Stimulated activated naive CD8-positive, alpha-beta T cell treated with anti-CD3 and anti-CD28 coated beads, Interleukin-15, amount 100 ng/mL, for 72 hours (primary cell): Measurements from ENCODE around the gene PAK1IP1.
A peak's percentile ranks its signal among the peaks of the same experiment; 100 is the strongest.
"Not testable (repeated sequence)": the region's sequence is repeated elsewhere in the genome, so short reads cannot be mapped to it uniquely, and the experiment has no call there.

ENCODE experiments used
- ATAC-seq: fragments of 150-1000 bp; cut with Tn5 transposase; 2 replicates; pipeline ENCODE4 v1.10.0; 2021; ENCODE audit warnings: mild to moderate bottlenecking, moderate library complexity
- DNase-seq, 2 donors: peaks; one replicate each; pipeline ENCODE4 v3.0.0; 2021 to 2022
- H3K27ac Mint-ChIP-seq, 2 donors: one replicate each; pipeline ENCODE4 v1.8.0; 2022; ENCODE audit warnings: mild to moderate bottlenecking in 2 of 2, mixed read lengths in 2 of 2, moderate library complexity in 2 of 2
- H3K27me3 Mint-ChIP-seq: one replicate; pipeline ENCODE4 v1.8.0; 2022; ENCODE audit warnings: mixed read lengths
- H3K4me1 Mint-ChIP-seq: one replicate; pipeline ENCODE4 v1.8.0; 2022; ENCODE audit warnings: mild to moderate bottlenecking, mixed read lengths
- H3K4me3 Mint-ChIP-seq, 2 donors: one replicate each; pipeline ENCODE4 v1.8.0; 2022; ENCODE audit warnings: mild to moderate bottlenecking in 2 of 2, mixed read lengths in 2 of 2, moderate library complexity in 1 of 2
- H3K9me3 Mint-ChIP-seq, 2 donors: one replicate each; pipeline ENCODE4 v1.8.0; 2022; ENCODE audit warnings: mixed read lengths in 2 of 2

Gene PAK1IP1

GRCh38 chr6:10694302-10695085, at the start of gene PAK1IP1, which contains the start of gene C6orf52:
Gene PAK1IP1, plus strand, starts transcription at chr6:10694972. Its CDS starts 14 bp downstream, at chr6:10694986.
Gene C6orf52, minus strand, starts transcription at chr6:10694616. Its CDS starts 7,066 bp downstream, at chr6:10687550.
- ATAC-seq (peak; percentile 97), DNase-seq (peak; percentile 91 to 95)
- Mint-ChIP-seq H3K4me1 (peaks cover 60% of the 10 kb centered on the region), H3K27ac (peak within 1 kb of the TSS; percentile 100), H3K9me3 (no peaks in the 10 kb centered on the region), H3K4me3 (peak within 1 kb of the TSS; percentile 89 to 95), H3K27me3 (no peaks in the 10 kb centered on the region)

DNA sequence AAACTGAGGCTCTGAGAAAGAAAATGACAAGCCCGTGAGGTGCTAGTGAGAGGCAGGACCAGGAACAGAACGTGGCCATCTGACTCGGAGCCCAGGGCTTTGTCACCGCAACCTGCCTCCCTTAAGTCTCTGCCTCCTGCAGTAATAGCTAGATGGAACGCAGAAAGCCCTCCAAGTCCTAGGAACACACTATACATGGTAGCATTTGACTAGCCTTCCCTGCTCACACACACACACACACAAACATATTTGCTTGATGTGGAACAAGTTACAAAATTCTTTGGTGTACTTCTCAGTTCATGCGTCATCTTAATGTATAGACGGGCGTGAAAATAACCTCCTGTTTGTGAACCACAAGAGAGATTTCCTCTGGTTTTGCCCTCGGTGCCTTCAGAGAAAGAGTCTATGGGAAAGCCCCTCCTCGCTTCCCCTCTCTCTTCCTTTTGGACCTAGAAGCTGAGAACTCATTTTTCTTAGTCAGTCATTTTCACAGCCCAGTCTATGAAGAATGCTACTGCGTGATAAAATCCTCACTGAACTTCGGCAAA, 39.2 kb upstream of the PAK1IP1 start:
- peak; percentile 24 to 52 for DNase-seq
- Mint-ChIP-seq H3K4me3 (peak overlapping the region; percentile 69 to 71), H3K9me3 (no peaks in the 10 kb centered on the region), H3K4me1 (peaks cover 16% of the 10 kb centered on the region), H3K27ac (peak overlapping the region; percentile 57 to 87), H3K27me3 (peaks cover 34% of the 10 kb centered on the region)
- peak; percentile 87 for ATAC-seq

DNA sequence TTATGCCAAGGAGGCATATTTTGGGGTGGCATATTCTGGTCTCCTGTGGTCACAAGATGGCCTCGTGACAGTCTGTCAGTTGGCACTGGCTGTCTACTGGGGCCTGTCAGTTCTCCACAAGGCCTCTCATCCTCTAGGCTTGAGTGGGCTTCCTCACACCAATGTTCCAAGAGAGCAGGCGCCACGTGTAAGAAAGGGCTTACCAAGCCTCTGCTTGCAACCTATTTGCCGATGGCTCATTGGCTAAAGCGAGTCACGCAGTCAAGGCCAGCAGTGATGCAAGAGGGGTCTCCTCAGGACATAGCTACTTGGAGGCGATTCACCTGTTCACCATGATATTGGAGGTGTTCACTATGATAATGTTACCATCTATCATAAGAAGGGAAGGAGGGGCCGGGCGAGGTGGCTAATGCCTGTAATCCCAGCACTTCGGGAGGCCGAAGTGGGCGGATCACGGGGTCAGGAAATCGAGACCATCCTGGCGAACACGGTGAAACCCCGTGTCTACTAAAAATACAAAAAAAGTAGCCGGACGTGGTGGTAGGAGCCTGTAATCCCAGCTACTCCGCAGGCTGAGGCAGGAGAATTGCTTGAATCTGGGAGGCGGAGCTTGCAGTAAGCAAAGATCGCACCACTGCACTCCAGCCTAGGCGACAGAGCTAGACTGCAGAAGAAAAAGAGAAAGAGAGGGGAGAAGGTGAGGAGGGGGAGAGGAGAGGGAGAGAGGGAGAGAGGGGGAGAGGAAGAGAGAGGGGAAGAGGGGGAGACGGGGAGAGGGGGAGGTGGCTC, 35.7 kb upstream of the PAK1IP1 start:
- peak; percentile 3 for ATAC-seq
- Mint-ChIP-seq H3K27ac (peak overlapping the region in 1 of 2 donors; percentile 83), H3K9me3 (peaks cover 4 to 9% of the 10 kb centered on the region in 2 donors), H3K4me3 (peak overlapping the region; percentile 57 to 69), H3K4me1 (peaks cover 16% of the 10 kb centered on the region), H3K27me3 (peaks cover 15% of the 10 kb centered on the region)
- DNase-seq, result no peak

DNA sequence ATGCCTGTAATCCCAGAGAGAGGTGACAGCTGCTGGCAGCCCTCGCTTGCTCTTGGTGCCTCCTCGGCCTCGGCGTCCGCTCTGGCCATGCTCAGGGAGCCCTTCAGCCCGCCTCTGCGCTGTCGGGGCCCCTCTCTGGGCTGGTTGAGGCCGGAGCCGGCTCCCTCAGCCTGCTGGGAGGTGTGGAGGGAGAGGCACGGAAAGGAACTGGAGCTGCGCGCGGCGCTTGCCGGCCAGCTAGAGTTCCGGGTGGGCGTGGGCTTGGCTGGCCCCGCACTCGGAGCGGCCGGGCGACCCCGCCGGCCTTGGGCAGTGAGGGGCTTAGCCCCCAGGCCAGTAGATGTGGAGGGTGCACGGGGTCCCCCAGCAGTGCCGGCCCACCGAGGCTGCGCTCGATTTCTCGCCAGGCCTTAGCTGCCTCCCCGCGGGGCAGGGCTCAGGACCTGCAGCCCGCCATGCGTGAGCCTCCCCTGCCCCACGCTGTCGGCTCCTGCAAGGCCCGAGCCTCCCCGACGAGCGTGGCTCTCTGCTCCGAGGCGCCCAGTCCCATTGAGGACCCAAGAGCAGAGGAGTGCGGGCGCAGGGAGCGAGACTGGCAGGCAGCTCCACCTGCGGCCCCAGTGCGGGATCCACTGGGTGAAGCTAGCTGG, 34.9 kb upstream of the PAK1IP1 start:
- Mint-ChIP-seq H3K4me3 (peak overlapping the region; percentile 57 to 71), H3K9me3 (peaks cover 4 to 16% of the 10 kb centered on the region in 2 donors), H3K4me1 (peaks cover 16% of the 10 kb centered on the region), H3K27ac (no peak overlapping the region), H3K27me3 (peaks cover 15% of the 10 kb centered on the region)
- peak; percentile 52 for ATAC-seq
- peak in 1 of 2 donors; percentile 18 for DNase-seq

DNA sequence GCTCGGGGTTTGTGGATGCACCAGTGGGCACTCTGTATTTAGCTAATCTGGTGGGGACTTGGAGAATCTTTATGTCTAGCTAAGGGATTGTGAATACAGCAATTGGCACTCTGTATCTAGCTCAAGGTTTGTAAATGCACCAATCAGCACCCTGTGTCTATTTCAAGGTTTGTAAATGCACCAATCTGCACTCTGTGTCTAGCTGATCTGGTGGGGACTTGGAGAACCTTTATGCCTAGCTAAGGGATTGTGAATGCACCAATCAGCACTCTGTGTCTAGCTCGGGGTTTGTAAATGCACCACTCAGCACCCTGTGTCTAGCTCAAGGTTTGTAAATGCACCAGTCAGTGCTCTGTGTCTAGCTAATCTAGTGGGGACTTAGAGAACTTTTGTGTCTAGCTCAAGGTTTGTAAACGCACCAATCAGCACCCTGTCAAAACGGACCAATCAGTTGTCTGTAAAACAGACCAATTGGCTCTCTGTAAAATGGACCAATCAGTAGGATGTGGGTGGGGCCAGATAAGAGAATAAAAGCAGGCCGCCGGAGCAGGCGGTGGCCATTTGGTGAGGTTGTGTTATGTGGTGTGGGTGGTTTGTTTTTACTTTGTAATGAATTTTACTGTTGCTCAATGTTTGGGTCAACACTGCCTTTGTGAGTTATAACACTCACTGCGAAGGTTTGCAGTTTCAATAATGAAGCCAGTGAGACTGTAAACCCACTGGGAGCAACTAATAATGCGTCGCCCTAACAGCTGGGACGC, 34.2 kb upstream of the PAK1IP1 start:
- H3K4me1 Mint-ChIP-seq, ATAC-seq, DNase-seq: not testable (repeated sequence)
- Mint-ChIP-seq H3K27me3 (peaks cover 18% of the 10 kb centered on the region), H3K9me3 (peaks cover 4 to 22% of the 10 kb centered on the region in 2 donors), H3K4me3 (peak overlapping the region; percentile 57 to 71), H3K27ac (peak overlapping the region in 1 of 2 donors; percentile 63)

DNA sequence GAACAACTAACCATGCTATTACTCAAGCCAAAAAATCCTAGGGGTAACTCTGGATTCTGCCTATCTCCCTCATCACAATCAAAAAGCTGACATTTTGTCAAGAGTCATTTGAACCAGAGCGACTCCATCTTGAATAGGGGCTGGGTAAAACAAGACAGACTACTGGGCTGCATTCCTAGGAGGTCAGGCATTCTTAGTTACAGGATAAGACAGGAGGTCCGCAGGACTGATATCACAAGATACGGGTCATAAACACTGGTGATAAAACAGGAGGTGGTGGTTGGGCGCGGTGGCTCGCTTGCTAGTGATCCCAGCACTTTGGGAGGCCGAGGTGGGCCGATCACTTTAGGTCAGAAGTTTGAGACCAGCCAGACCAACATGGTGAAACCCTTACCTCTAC, 32.6 kb upstream of the PAK1IP1 start:
- Mint-ChIP-seq H3K27ac (no peak overlapping the region), H3K27me3 (peaks cover 29% of the 10 kb centered on the region), H3K4me3 (no peak overlapping the region), H3K4me1 (peaks cover 9% of the 10 kb centered on the region), H3K9me3 (peaks cover 10 to 35% of the 10 kb centered on the region in 2 donors)
- ATAC-seq (no peak), DNase-seq (no peak)

DNA sequence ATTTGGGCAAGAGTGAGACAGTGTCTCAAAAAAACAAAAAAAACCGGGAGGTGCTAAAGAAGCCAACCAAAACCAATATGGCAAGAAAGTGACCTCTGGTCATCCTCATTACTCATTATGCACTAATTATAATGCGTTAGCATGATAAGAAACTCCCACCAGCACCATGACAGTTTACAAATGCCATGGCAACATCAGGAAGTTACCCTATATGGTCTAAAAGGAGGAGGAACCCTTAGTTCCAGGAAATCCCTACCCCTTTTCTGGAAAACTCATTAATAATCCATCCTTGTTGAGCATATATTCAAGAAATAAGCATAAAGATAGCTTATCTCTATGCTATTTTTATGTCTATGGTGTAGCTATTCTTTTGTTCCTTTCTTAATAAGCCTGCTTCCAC, 32.0 kb upstream of the PAK1IP1 start:
- H3K27me3 Mint-ChIP-seq, result peaks cover 28% of the 10 kb centered on the region
- peaks cover 14% of the 10 kb centered on the region for H3K4me1 Mint-ChIP-seq
- H3K27ac Mint-ChIP-seq, result no peak overlapping the region
- DNase-seq (no peak), ATAC-seq (no peak)
- H3K9me3 Mint-ChIP-seq, result peaks cover 10 to 36% of the 10 kb centered on the region in 2 donors
- no peak overlapping the region for H3K4me3 Mint-ChIP-seq

- peaks cover 22% of the 10 kb centered on the region for H3K4me1 Mint-ChIP-seq
- not testable (repeated sequence) for DNase-seq, ATAC-seq, H3K4me3 Mint-ChIP-seq, H3K27ac Mint-ChIP-seq
- peaks cover 10 to 36% of the 10 kb centered on the region in 2 donors for H3K9me3 Mint-ChIP-seq
- peaks cover 14% of the 10 kb centered on the region for H3K27me3 Mint-ChIP-seq
These were observed 29.2 kb upstream of the PAK1IP1 start for GRCh38 chr6:10665595-10665994.

- Mint-ChIP-seq H3K4me3 (no peak overlapping the region), H3K4me1 (peaks cover 22% of the 10 kb centered on the region), H3K27ac (peak overlapping the region in 1 of 2 donors; percentile 50), H3K9me3 (peaks cover 7 to 32% of the 10 kb centered on the region in 2 donors), H3K27me3 (peaks cover 14% of the 10 kb centered on the region)
- no peak for DNase-seq
- ATAC-seq, result no peak
These were observed 26.4 kb upstream of the PAK1IP1 start for GRCh38 chr6:10668126-10668917.

GRCh38 chr6:10676403-10676802, 18.4 kb upstream of the PAK1IP1 start:
- Mint-ChIP-seq H3K27me3 (no peaks in the 10 kb centered on the region), H3K9me3 (peaks cover 6 to 10% of the 10 kb centered on the region in 2 donors), H3K4me1 (peaks cover 8% of the 10 kb centered on the region), H3K4me3 (no peak overlapping the region), H3K27ac (no peak overlapping the region)
- DNase-seq (no peak), ATAC-seq (no peak)

GRCh38 chr6:10678456-10678855, 16.3 kb upstream of the PAK1IP1 start:
- no peak for DNase-seq
- Mint-ChIP-seq H3K4me3 (no peak overlapping the region), H3K9me3 (peaks cover 10 to 11% of the 10 kb centered on the region in 2 donors), H3K4me1 (peaks cover 28% of the 10 kb centered on the region), H3K27me3 (no peaks in the 10 kb centered on the region), H3K27ac (no peak overlapping the region)
- ATAC-seq, result no peak

GRCh38 chr6:10681795-10682194, 13.0 kb upstream of the PAK1IP1 start:
- Mint-ChIP-seq H3K4me1 (peaks cover 58% of the 10 kb centered on the region), H3K27me3 (no peaks in the 10 kb centered on the region), H3K9me3 (peaks cover 2 to 11% of the 10 kb centered on the region in 2 donors), H3K27ac (no peak overlapping the region), H3K4me3 (no peak overlapping the region)
- ATAC-seq (no peak), DNase-seq (no peak)

DNA sequence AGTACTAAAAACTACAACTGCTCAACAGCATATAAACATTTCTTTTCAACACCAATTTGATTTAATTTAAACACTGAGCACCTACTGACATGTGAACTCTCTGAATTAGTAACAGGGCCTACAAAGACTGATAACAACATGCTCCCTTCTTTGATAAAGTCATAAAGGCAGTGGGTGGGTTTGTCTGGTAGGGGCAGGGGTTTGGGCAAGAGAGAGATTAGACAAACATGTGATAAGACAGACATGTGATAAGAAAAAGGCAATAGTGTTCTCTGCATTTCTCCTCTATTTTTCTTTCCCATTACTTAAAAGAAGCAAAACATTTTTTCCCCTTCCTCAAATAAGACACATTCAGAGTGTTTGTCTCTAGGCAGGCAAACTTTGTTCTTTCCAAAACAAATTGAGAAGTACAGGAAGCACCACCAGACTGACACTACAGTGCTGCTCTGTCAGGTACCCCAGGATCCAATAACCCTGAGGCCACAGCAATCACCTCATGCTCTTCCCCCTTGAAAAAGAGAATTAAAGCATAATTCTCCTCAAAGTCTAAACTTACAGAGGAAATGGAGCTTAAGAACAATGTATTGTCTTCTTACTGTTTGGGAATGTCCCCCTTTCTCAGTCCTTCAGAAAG, 12.3 kb upstream of the PAK1IP1 start:
- DNase-seq (no peak), ATAC-seq (peak; percentile 52)
- Mint-ChIP-seq H3K27me3 (no peaks in the 10 kb centered on the region), H3K4me3 (peak overlapping the region; percentile 50 to 52), H3K27ac (peak overlapping the region; percentile 74 to 91), H3K4me1 (peaks cover 65% of the 10 kb centered on the region), H3K9me3 (peaks cover 0 to 11% of the 10 kb centered on the region in 2 donors)
